ENCODE data around the gene SLC1A4.

The SLC1A4 gene

GRCh38 chr2:65020943-65021528, 31.8 kb downstream of the SLC1A4 start:
- no peak for DNase-seq (ENCODE audit: low spot score)
- no peak for TF ChIP-seq CTCF (IDR thresholded peaks at IDR 0.05; ENCODE audit: extremely low read depth, missing control alignments)

DNA sequence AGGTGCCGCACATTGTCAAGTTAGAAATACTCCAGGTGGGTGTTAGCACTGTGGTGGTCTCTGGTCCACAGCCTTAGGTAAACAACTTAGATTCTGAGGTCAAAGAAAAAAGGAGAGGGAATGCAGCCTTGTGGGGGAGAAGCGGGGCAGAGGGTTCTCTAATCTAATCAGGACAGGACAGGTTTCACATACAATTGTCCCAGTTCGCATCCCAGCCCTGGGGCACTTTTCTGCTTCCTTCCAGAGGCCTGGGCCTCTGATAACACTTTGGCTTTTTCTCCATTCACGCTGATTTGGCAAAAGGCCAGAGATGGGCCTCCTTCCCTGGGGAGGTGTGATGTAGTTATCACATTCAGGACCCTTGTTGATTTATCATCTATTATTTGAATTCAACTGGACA, 32.5 kb downstream of the SLC1A4 start:
- DNase-seq (ENCODE audit: low spot score), result no peak
- TF ChIP-seq CTCF (IDR thresholded peaks at IDR 0.05; ENCODE audit: extremely low read depth, missing control alignments), result no peak

DNA sequence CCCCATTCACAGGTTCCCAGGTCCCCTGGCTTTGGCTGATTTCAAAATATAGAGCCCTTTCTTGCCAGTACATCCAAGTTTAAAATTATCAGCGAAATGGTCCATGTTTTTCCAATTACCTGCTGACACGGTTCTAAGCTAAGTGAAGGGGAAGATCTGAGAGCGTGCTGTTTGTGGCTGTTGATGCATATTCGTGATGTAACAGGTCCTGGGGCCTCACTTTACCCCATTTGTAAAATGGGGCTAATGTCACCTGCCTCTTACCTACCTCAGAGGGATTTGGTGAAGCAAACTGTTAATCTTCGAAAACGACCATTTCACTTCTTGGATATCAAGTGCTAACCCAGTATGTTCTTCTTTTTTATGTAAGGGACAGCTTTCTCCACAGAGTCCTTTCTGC, 33.0 kb downstream of the SLC1A4 start:
- no peak for TF ChIP-seq CTCF (IDR thresholded peaks at IDR 0.05; ENCODE audit: extremely low read depth, missing control alignments)
- no peak for DNase-seq (ENCODE audit: low spot score)

- no peak for DNase-seq (ENCODE audit: low spot score)
Measured at GRCh38 chr2:65023742-65024141, 34.5 kb downstream of the SLC1A4 start.

DNA sequence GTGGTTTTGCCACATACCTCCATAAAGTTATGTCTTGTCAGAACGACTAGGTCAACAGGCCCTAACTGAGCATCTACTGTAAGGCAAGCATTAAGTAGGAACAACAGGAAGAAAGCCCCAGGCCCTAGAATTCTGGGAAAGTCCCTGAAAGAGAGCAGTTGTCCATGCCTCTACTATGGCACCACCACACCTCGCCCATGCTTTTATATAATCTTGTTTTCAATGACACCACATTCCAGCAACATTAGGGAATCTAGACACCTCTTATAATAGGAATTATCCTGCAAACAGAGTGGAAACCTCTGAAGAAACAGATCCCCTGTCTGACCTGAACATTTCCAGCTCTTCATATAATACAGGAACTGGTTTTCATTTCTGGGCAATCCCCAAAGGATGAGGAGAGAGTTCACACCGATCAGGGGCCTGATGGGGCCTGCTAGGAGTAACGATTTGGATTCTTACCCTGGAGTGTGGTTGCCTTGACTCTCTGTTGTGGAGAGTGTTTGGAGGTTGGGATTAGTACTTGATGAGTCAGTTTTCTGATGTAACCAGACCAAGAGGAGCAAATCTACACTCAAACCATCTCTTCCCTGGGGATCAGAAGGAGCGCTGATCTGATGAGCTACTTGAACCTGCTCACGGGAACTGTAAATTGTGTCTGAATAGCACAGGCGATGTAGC, 35.1 kb downstream of the SLC1A4 start:
- no peak for TF ChIP-seq CTCF (IDR thresholded peaks at IDR 0.05; ENCODE audit: extremely low read depth, missing control alignments)
- no peak for DNase-seq (ENCODE audit: low spot score)

More at GRCh38 chr2:65023742-65024141, 34.5 kb downstream of the SLC1A4 start:
- TF ChIP-seq CTCF (IDR thresholded peaks at IDR 0.05; ENCODE audit: extremely low read depth, missing control alignments), result no peak

DNA sequence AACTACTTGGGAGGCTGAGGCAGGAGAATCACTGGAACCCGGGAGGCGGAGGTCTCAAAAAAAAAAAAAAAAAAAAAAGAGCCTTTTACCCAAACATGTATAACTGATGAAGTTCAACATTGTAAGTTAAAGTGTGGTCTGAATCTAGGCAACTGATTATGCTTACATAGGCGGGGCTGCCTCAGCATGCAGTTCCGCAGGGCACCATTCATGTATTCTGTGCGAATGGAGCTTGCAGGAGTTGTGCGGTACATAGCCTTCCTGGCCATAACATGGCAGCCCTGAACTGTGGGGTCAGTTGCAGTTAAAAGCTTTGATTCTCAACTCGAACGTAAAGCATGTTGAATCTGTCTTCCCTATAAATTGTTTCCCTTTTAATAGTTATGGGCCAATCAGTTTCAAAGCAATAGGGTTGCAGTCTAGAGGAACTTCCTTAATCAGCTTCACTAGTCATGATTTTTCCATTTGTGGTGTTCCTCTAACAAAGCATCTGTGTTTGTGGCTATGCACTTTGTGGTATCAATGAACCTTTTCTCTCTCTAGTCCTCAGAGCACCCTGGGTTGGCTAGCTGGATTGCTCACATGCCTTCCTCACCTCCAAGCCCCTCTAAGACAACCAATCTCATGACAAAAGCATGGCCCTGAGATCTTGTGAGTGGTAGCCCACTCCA, 36.4 kb downstream of the SLC1A4 start:
- TF ChIP-seq CTCF (IDR thresholded peaks at IDR 0.05; ENCODE audit: extremely low read depth, missing control alignments), result no peak
- no peak for DNase-seq (ENCODE audit: low spot score)

DNA sequence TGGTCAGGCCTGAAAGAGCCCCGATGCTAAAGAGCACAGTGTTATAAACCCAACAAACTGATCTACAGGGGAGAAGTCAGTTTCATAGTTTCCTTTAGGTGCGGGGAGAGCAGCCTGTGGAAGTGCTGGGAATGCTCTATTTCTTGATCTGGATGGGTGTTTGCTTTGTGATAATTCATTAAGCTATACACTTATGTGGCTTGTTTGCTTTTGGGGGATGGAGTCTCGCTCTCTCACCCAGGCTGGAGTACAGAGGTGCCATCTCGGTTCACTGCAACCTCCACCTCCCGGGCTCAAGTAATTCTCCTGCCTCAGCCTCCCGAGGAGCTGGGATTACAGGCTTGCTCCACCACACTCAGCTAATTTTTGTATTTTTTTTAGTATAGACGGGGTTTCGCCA, 37.0 kb downstream of the SLC1A4 start:
- DNase-seq (ENCODE audit: low spot score), result no peak
- no peak for TF ChIP-seq CTCF (IDR thresholded peaks at IDR 0.05; ENCODE audit: extremely low read depth, missing control alignments)

Measured in GM20000 (cell line).